ENCODE data around the gene PRKCE.
A peak's percentile ranks its signal among the peaks of the same experiment; 100 is the strongest.

- TF ChIP-seq POLR2AphosphoS5 (IDR thresholded peaks at IDR 0.05; ENCODE audit: low read depth, low read length) (no peak), CTCF (IDR thresholded peaks at IDR 0.05 in 2 of 3, conservative IDR thresholded peaks at IDR 0.05 in 1 of 3; ENCODE audit: borderline replicate concordance in 1 of 3, insufficient read depth in 1 of 3, low read depth in 2 of 3, low read length in 2 of 3) (peak in 2 of 3 experiments; percentile 26 to 30; a peak in 2 of 6 replicates), POLR2A (IDR thresholded peaks at IDR 0.05; ENCODE audit: borderline replicate concordance, extremely low read depth, insufficient read depth, insufficient read length) (no peak), ATF3 (IDR thresholded peaks at IDR 0.05) (no peak), TCF7L2 (IDR thresholded peaks at IDR 0.05; ENCODE audit: borderline replicate concordance, extremely low read depth, insufficient read depth, insufficient read length) (no peak), JUND (IDR thresholded peaks at IDR 0.05) (no peak), REST (IDR thresholded peaks at IDR 0.05; ENCODE audit: low read depth) (no peak), MAX (IDR thresholded peaks at IDR 0.05) (no peak), EZH2phosphoT487 (IDR thresholded peaks at IDR 0.05; ENCODE audit: borderline replicate concordance) (no peak), YY1 (IDR thresholded peaks at IDR 0.05; ENCODE audit: extremely low read depth, insufficient replicate concordance, low read depth, low read length) (no peak), CEBPB (IDR thresholded peaks at IDR 0.05; ENCODE audit: low read depth) (no peak), SP1 (IDR thresholded peaks at IDR 0.05; ENCODE audit: low read depth) (no peak), SIN3A (IDR thresholded peaks at IDR 0.05; ENCODE audit: low read depth) (no peak), ZNF274 (IDR thresholded peaks at IDR 0.05; ENCODE audit: low read depth, low read length) (no peak)
Observed at GRCh38 chr2:45943219-45944044, 292.0 kb downstream of the PRKCE start.
